GM12878 (cell line): Measurements from ENCODE around the gene NOX1. TPM values are rescaled to one million over a fixed set of nuclear protein-coding genes. Genes with fewer than 3 reads are reported as not detected.

Experiments
- CBX5 ChIP-seq: sonication (generic); IDR thresholded peaks from 2 replicates; pipeline ENCODE4 v1.6.1; 2016; ENCODE audit warnings: low read depth, moderate library complexity, mild to moderate bottlenecking, inconsistent platforms
- CREM ChIP-seq: IDR thresholded peaks from 2 replicates; pipeline ENCODE4 v1.6.1; 2014; ENCODE audit warnings: antibody characterized with exemption, low read depth
- EP300 ChIP-seq, 2 experiments: fragments of 150-350 bp in 1 of 2; IDR thresholded peaks; 2 replicates each; pipeline ENCODE4 v1.6.1; 2011 to 2012; ENCODE audit warnings: low read depth in 2 of 2, low read length in 2 of 2, borderline replicate concordance in 1 of 2, improper control_type of control experiment in 1 of 2, inconsistent platforms in 1 of 2; ENCODE audit not compliant: control insufficient read depth in 1 of 2
- LARP7 ChIP-seq: fragments of 450-650 bp; IDR thresholded peaks from 2 replicates; pipeline ENCODE4 v1.6.1; 2017; ENCODE audit warnings: mild to moderate bottlenecking
- MYC ChIP-seq: IDR thresholded peaks from 2 replicates; pipeline ENCODE4 v1.6.1; 2011; ENCODE audit warnings: mild to moderate bottlenecking, low read length, moderate library complexity, inconsistent platforms; ENCODE audit not compliant: insufficient read depth, insufficient replicate concordance, insufficient read length, severe bottlenecking
- RUNX3 ChIP-seq: IDR thresholded peaks from 2 replicates; pipeline ENCODE4 v1.6.1; 2012; ENCODE audit warnings: low read length, inconsistent platforms
- SKIL ChIP-seq: fragments of 450-650 bp; IDR thresholded peaks from 2 replicates; pipeline ENCODE4 v1.6.1; 2017; ENCODE audit warnings: mild to moderate bottlenecking, low read depth, inconsistent platforms; ENCODE audit not compliant: poor library complexity, severe bottlenecking
- ZNF217 ChIP-seq: fragments of 450-650 bp; IDR thresholded peaks from 2 replicates; pipeline ENCODE4 v1.6.1; 2017; ENCODE audit warnings: antibody characterized with exemption, mild to moderate bottlenecking
- polyA plus RNA-seq, 11 experiments: library from polyadenylated mRNA; depleted of rRNA in 4 of 11; unstranded in 6 of 11; stranded (reverse) in 5 of 11; fragments of >200 nt; fragmentation: Nextera tagmentation in 4 of 11; fragmentation: Illumina TruSeq in 1 of 11; extraction: Ambion mirVana in 4 of 11; extraction: Trizol in 1 of 11; gene quantifications; 1 replicate in 1 of 11; 2 replicates in 10 of 11; pipeline versions ENCODE4 v1.2.1 to v1.2.3, GENCODE V29; 2011 to 2016; ENCODE audit warnings: inconsistent platforms in 2 of 11, missing spikeins in 2 of 11, low read depth in 1 of 11
- total RNA-seq, 4 experiments: library from RNA; depleted of rRNA in 3 of 4; stranded (reverse); fragments of >200 nt in 3 of 4; fragmentation: Illumina TruSeq in 1 of 4; extraction: Trizol in 1 of 4; gene quantifications; 2 replicates each; pipeline versions ENCODE4 v1.2.1 to v1.2.3, GENCODE V29; 2013 to 2021
- TF ChIP-seq, protein P1 (sequence below): fragments of 450-650 bp; conservative IDR thresholded peaks from 2 replicates; pipeline ENCODE4 v1.6.1; 2017; ENCODE audit warnings: mild to moderate bottlenecking, moderate library complexity
- TF ChIP-seq, protein P2 (sequence below): fragments of 450-650 bp; IDR thresholded peaks from 2 replicates; pipeline ENCODE4 v1.6.1; 2018; ENCODE audit warnings: mild to moderate bottlenecking, low read depth, moderate library complexity; ENCODE audit not compliant: partially characterized antibody
- TF ChIP-seq, protein P3 (sequence below): fragments of 450-650 bp; formaldehyde crosslinking; IDR thresholded peaks from 2 replicates; pipeline ENCODE4 v1.5.0; 2022; ENCODE audit warnings: mild to moderate bottlenecking, missing genetic modification characterization
- TF ChIP-seq, protein P4 (sequence below): fragments of 450-650 bp; IDR thresholded peaks from 2 replicates; pipeline ENCODE4 v1.6.1; 2016; ENCODE audit warnings: mild to moderate bottlenecking, moderate library complexity, borderline replicate concordance

Gene NOX1
- total and polyA plus RNA-seq, 10 of the 15 experiments (the other 5 are each of a cell fraction or from before 2014, with no cell fraction given) = 0.03 to 0.09 (median 0.08) TPM; not detected in 6

GRCh38 chrX:100819837-100820666 lies 54.1 kb downstream of the NOX1 start, which contains the start of gene CSTF2 (continued):
- TF ChIP-seq, protein P1, sequence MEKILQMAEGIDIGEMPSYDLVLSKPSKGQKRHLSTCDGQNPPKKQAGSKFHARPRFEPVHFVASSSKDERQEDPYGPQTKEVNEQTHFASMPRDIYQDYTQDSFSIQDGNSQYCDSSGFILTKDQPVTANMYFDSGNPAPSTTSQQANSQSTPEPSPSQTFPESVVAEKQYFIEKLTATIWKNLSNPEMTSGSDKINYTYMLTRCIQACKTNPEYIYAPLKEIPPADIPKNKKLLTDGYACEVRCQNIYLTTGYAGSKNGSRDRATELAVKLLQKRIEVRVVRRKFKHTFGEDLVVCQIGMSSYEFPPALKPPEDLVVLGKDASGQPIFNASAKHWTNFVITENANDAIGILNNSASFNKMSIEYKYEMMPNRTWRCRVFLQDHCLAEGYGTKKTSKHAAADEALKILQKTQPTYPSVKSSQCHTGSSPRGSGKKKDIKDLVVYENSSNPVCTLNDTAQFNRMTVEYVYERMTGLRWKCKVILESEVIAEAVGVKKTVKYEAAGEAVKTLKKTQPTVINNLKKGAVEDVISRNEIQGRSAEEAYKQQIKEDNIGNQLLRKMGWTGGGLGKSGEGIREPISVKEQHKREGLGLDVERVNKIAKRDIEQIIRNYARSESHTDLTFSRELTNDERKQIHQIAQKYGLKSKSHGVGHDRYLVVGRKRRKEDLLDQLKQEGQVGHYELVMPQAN = peak; percentile 8; the same call in 1 of the 2 replicates
- TF ChIP-seq LARP7 = no peak
- TF ChIP-seq MYC = no peak
- no peak for TF ChIP-seq CBX5
- TF ChIP-seq CREM = peak; percentile 61; the same call in 1 of the 2 replicates
- TF ChIP-seq, protein P2, sequence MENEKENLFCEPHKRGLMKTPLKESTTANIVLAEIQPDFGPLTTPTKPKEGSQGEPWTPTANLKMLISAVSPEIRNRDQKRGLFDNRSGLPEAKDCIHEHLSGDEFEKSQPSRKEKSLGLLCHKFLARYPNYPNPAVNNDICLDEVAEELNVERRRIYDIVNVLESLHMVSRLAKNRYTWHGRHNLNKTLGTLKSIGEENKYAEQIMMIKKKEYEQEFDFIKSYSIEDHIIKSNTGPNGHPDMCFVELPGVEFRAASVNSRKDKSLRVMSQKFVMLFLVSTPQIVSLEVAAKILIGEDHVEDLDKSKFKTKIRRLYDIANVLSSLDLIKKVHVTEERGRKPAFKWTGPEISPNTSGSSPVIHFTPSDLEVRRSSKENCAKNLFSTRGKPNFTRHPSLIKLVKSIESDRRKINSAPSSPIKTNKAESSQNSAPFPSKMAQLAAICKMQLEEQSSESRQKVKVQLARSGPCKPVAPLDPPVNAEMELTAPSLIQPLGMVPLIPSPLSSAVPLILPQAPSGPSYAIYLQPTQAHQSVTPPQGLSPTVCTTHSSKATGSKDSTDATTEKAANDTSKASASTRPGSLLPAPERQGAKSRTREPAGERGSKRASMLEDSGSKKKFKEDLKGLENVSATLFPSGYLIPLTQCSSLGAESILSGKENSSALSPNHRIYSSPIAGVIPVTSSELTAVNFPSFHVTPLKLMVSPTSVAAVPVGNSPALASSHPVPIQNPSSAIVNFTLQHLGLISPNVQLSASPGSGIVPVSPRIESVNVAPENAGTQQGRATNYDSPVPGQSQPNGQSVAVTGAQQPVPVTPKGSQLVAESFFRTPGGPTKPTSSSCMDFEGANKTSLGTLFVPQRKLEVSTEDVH = no peak
- no peak for TF ChIP-seq ZNF217
- TF ChIP-seq SKIL = no peak
- TF ChIP-seq, protein P3, sequence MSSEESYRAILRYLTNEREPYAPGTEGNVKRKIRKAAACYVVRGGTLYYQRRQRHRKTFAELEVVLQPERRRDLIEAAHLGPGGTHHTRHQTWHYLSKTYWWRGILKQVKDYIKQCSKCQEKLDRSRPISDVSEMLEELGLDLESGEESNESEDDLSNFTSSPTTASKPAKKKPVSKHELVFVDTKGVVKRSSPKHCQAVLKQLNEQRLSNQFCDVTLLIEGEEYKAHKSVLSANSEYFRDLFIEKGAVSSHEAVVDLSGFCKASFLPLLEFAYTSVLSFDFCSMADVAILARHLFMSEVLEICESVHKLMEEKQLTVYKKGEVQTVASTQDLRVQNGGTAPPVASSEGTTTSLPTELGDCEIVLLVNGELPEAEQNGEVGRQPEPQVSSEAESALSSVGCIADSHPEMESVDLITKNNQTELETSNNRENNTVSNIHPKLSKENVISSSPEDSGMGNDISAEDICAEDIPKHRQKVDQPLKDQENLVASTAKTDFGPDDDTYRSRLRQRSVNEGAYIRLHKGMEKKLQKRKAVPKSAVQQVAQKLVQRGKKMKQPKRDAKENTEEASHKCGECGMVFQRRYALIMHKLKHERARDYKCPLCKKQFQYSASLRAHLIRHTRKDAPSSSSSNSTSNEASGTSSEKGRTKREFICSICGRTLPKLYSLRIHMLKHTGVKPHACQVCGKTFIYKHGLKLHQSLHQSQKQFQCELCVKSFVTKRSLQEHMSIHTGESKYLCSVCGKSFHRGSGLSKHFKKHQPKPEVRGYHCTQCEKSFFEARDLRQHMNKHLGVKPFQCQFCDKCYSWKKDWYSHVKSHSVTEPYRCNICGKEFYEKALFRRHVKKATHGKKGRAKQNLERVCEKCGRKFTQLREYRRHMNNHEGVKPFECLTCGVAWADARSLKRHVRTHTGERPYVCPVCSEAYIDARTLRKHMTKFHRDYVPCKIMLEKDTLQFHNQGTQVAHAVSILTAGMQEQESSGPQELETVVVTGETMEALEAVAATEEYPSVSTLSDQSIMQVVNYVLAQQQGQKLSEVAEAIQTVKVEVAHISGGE (CRISPR knock-in tag) = peak; percentile 76
- peak; percentile 53 for TF ChIP-seq RUNX3
- TF ChIP-seq EP300 (IDR thresholded peaks at IDR 0.05; ENCODE audit: borderline replicate concordance in 1 of 2, control insufficient read depth in 1 of 2, low read depth in 2 of 2, low read length in 2 of 2) = no peak
- TF ChIP-seq, protein P4, sequence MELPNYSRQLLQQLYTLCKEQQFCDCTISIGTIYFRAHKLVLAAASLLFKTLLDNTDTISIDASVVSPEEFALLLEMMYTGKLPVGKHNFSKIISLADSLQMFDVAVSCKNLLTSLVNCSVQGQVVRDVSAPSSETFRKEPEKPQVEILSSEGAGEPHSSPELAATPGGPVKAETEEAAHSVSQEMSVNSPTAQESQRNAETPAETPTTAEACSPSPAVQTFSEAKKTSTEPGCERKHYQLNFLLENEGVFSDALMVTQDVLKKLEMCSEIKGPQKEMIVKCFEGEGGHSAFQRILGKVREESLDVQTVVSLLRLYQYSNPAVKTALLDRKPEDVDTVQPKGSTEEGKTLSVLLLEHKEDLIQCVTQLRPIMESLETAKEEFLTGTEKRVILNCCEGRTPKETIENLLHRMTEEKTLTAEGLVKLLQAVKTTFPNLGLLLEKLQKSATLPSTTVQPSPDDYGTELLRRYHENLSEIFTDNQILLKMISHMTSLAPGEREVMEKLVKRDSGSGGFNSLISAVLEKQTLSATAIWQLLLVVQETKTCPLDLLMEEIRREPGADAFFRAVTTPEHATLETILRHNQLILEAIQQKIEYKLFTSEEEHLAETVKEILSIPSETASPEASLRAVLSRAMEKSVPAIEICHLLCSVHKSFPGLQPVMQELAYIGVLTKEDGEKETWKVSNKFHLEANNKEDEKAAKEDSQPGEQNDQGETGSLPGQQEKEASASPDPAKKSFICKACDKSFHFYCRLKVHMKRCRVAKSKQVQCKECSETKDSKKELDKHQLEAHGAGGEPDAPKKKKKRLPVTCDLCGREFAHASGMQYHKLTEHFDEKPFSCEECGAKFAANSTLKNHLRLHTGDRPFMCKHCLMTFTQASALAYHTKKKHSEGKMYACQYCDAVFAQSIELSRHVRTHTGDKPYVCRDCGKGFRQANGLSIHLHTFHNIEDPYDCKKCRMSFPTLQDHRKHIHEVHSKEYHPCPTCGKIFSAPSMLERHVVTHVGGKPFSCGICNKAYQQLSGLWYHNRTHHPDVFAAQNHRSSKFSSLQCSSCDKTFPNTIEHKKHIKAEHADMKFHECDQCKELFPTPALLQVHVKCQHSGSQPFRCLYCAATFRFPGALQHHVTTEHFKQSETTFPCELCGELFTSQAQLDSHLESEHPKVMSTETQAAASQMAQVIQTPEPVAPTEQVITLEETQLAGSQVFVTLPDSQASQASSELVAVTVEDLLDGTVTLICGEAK = peak; percentile 92
